Motor neuron (in vitro differentiated cells): Measurements from ENCODE around the gene OBSCN. TPM values are rescaled to one million over a fixed set of nuclear protein-coding genes. Genes with fewer than 3 reads are reported as not detected.

Source experiments
- ATAC-seq, 8 experiments: fragments of 200-7000 bp; cut with Tn5 transposase; replicated peaks in 6 of 8; 2 replicates each; pipeline ENCODE4 v1.8.0; 2021; ENCODE audit warnings: mild to moderate bottlenecking in 8 of 8, moderate library complexity in 8 of 8
- H3K27ac ChIP-seq, 2 donors: fragments of 250-450 bp; sonication (Bioruptor Pico); 2 replicates each; pipeline ENCODE4 v1.9.0; 2021; ENCODE audit warnings: antibody characterized with exemption in 2 of 2, mild to moderate bottlenecking in 2 of 2, moderate library complexity in 1 of 2
- H3K4me1 ChIP-seq, 2 donors: fragments of 250-450 bp; sonication (Bioruptor Pico); replicated peaks in 1 of 2; 2 replicates each; pipeline ENCODE4 v1.6.1; 2021; ENCODE audit warnings: antibody characterized with exemption in 2 of 2, mild to moderate bottlenecking in 2 of 2, moderate library complexity in 1 of 2
- H3K4me3 ChIP-seq, 5 donors: fragments of 250-450 bp; sonication (Bioruptor Pico); 2 replicates each; pipeline ENCODE4 v1.9.0; 2021; ENCODE audit warnings: antibody characterized with exemption in 5 of 5, mild to moderate bottlenecking in 5 of 5, moderate library complexity in 4 of 5
- WGBS, 10 experiments: fragments of 450-650 bp; shearing (Covaris generic); methylation state at CpG; one replicate each; pipeline ENCODE4 v1.0.0; 2022; 5-methylcytosine and 5-hydroxymethylcytosine counted together
- in situ Hi-C, 9 experiments: fragments of 400-800 bp; cut with MboI; loops; one replicate each; pipeline ENCODE4 v1.15.0; 2021; ENCODE audit warnings: low sequenced_read_pairs in 9 of 9, low pct_unique_long_range_greater_than_20kb in 2 of 9; ENCODE audit not compliant: unreplicated experiment in 9 of 9
- total RNA-seq, 8 experiments: library from RNA; unstranded; fragments of 300-600 nt; gene quantifications; 2 replicates each; pipeline versions ENCODE4 v1.2.3 to v1.2.4, GENCODE V29; 2022

OBSCN gene
- total RNA-seq, 8 experiments from 2014 or later: 2.7 to 38.5 (median 16.2) TPM

DNA sequence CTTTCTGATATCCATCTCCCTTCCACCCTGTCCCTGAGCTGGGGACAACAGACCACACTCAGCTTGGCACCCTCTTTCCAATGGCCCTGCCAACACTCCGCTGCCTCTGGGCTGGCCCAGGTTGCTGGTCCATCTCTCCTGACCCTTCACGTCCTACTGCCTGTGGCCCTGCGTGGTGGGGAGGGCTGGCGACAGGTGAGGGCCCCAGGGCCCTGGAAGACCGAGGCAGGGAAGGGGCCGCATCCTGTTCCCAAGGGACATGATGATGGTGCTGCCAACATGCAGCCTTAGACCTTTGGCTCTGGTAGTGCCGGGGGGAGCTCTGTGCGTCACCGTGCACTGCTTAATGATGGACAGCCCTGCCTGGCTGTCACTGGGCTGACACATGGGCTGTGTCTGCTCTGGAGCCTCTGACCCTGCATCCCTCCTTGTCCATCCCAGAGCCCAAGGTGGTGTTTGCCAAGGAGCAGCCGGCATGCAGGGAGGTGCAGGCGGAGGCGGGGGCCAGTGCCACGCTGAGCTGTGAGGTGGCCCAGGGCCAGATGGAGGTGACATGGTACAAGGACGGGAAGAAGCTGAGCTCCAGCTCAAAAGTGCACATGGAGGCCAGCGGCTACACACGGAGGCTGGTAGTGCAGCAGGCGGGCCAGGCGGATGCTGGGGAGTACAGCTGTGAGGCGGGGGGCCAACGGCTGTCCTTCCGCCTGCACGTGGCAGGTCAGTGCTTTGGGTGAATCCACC is 65.2 kb downstream of the OBSCN start:
- in situ Hi-C loops: no loop called here
- Histone ChIP-seq H3K4me3 (no peak overlapping the region), H3K27ac (no peak overlapping the region), H3K4me1 (peaks cover 5 to 17% of the 10 kb centered on the region in 2 donors)
- no peak for ATAC-seq
- 92 to 100% (median 93%) methylated on average over 3 to 14 of the region's 22 CpGs; no CpG with 5 or more reads in 5 of the 10 experiments for WGBS, 10 experiments

GRCh38 chr1:228273720-228274451 is 66.0 kb downstream of the OBSCN start:
- in situ Hi-C loops: no loop called here
- Histone ChIP-seq H3K4me1 (peaks cover 5 to 17% of the 10 kb centered on the region in 2 donors), H3K27ac (no peak overlapping the region), H3K4me3 (no peak overlapping the region)
- ATAC-seq: no peak
- WGBS, 10 experiments: 53 to 100% (median 94%) methylated on average over 3 to 16 of the region's 39 CpGs; no CpG with 5 or more reads in 3 of the 10 experiments

- Histone ChIP-seq H3K4me3 (no peak overlapping the region), H3K27ac (no peak overlapping the region), H3K4me1 (peaks cover 5 to 17% of the 10 kb centered on the region in 2 donors)
- in situ Hi-C loops: no loop called here
- no peak for ATAC-seq
- WGBS, 10 experiments: 90 to 96% (median 95%) methylated on average over 9 to 14 of the region's 25 CpGs; no CpG with 5 or more reads in 7 of the 10 experiments
Measured at GRCh38 chr1:228274452-228275178, 66.8 kb downstream of the OBSCN start.

DNA sequence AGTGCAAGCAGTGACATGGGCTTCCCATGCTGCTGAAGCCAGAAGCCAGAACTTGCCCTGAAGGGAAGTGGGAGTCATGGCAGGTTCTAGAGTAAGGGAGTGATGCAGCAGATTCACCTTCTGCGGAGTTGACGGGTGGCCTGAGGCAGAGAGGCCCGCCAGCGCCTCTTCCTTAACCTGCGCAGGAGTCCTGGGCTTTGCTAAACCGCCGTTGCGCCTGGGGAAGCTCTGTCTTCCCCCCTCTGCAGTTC is 67.3 kb downstream of the OBSCN start:
- in situ Hi-C loops: no loop called here
- no peak for ATAC-seq
- Histone ChIP-seq H3K4me3 (peak overlapping the region; percentile 32 to 45 (median 35)), H3K4me1 (peaks cover 5 to 17% of the 10 kb centered on the region in 2 donors), H3K27ac (peak overlapping the region; percentile 47 to 75)
- 55 to 90% (median 72%) methylated on average over 2 to 8 of the region's 8 CpGs; no CpG with 5 or more reads in 4 of the 10 experiments for WGBS, 10 experiments

DNA sequence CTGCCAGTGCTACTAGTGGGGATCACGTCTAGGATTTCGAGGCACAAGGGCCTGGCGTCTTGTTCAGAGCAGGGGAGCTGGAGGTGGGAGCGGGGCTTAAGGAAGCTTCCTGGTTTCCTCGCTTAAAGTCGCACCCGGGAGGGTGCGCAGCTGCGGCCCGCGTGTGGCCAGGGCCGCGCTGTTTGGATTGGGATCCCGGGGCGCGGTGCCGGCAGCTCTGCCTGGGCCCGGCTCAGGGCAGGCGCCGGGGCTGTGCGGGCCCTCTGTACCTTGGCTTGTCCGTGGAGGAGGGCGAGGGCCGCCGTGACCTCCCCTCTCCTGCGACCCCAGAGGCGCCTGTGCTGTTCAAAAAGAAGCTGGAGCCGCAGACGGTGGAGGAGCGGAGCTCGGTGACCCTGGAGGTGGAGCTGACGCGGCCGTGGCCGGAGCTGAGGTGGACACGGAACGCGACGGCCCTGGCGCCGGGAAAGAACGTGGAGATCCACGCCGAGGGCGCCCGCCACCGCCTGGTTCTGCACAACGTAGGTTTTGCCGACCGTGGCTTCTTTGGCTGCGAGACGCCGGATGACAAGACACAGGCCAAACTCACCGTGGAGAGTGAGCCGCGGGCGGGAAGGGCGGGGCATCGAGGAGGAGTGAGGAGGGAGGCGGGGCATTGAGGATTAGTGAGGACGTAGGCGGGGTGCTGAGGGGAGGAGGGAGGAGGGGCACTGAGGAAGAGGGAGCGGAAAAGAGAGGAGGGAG is 67.8 kb downstream of the OBSCN start:
- ATAC-seq: peak; percentile 82 to 91 (median 87)
- Histone ChIP-seq H3K27ac (peak overlapping the region; percentile 47 to 75), H3K4me3 (peak overlapping the region; percentile 32 to 45 (median 35)), H3K4me1 (peaks cover 5 to 17% of the 10 kb centered on the region in 2 donors)
- in situ Hi-C loops: no loop called here
- WGBS, 10 experiments: 0 to 10% (median 7%) methylated on average over 3 to 15 of the region's 63 CpGs; no CpG with 5 or more reads in 5 of the 10 experiments

DNA sequence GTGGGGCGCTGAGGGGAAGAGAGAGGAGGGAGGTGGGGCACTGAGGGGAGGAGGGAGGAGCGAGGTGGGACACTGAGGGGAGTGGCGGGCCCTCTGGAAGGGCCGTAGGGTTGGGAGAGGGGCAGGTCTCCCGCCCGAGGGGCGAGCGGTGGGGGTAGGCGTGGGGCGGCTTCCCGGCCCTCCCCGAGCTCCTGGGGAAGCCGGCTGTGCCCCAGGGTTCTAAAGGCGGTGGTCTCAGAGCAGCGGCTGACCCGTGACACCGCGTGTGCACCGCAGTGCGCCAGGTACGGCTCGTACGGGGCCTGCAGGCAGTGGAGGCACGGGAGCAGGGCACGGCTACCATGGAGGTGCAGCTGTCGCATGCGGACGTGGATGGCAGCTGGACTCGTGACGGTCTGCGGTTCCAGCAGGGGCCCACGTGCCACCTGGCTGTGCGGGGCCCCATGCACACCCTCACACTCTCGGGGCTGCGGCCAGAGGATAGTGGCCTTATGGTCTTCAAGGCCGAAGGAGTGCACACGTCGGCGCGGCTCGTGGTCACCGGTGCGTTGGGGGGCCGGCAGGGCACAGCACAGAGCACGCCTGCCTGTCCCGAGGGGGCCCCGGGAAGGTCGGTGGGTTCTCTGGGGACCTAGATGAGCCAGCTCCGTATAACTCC is 68.5 kb downstream of the OBSCN start:
- ATAC-seq: no peak
- Histone ChIP-seq H3K27ac (peak overlapping the region in 1 of 2 donors; percentile 29), H3K4me1 (peaks cover 5 to 17% of the 10 kb centered on the region in 2 donors), H3K4me3 (peak overlapping the region; percentile 32 to 45 (median 35))
- 79 to 80% methylated on average over 2 to 15 of the region's 49 CpGs; no CpG with 5 or more reads in 8 of the 10 experiments for WGBS, 10 experiments
- in situ Hi-C loops: no loop called here

GRCh38 chr1:228276901-228277490 is 69.2 kb downstream of the OBSCN start:
- H3K4me3 ChIP-seq: no peak overlapping the region
- no peak overlapping the region for H3K27ac ChIP-seq
- no peak for ATAC-seq
- in situ Hi-C loops: no loop called here
- 93 to 100% (median 100%) methylated on average over 1 to 4 of the region's 25 CpGs; no CpG with 5 or more reads in 5 of the 10 experiments for WGBS, 10 experiments
- H3K4me1 ChIP-seq: peaks cover 5 to 17% of the 10 kb centered on the region in 2 donors

- in situ Hi-C loops: no loop called here
Measured at GRCh38 chr1:228277491-228278431, 69.9 kb downstream of the OBSCN start.

DNA sequence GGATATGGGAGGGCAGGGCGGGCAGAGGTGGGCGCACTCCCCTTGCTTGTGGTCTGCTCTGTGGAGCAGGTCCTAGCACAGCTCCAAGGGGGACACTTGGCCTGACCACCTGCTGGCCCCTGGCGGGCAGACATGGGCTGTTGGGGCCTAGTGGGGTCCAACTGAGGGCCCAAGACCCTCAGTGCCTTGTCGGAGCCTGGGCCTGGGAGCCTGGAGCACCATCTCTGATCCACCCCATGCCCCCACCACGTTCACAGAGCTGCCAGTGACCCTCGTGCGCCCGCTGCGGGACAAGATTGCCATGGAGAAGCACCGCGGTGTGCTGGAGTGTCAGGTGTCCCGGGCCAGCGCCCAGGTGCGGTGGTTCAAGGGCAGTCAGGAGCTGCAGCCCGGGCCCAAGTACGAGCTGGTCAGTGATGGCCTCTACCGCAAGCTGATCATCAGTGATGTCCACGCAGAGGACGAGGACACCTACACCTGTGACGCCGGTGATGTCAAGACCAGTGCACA is 70.6 kb downstream of the OBSCN start:
- H3K27ac ChIP-seq: no peak overlapping the region
- H3K4me3 ChIP-seq: no peak overlapping the region
- no peak for ATAC-seq
- 92 to 100% (median 100%) methylated on average over 1 to 9 of the region's 21 CpGs; no CpG with 5 or more reads in 5 of the 10 experiments for WGBS, 10 experiments
- peaks cover 5 to 17% of the 10 kb centered on the region in 2 donors for H3K4me1 ChIP-seq
- in situ Hi-C loops: no loop called here

More at GRCh38 chr1:228277491-228278431, 69.9 kb downstream of the OBSCN start:
- 93 to 100% (median 97%) methylated on average over 1 to 5 of the region's 36 CpGs; no CpG with 5 or more reads in 7 of the 10 experiments for WGBS, 10 experiments
- Histone ChIP-seq H3K4me3 (no peak overlapping the region), H3K4me1 (peaks cover 5 to 17% of the 10 kb centered on the region in 2 donors), H3K27ac (no peak overlapping the region)
- no peak for ATAC-seq

GRCh38 chr1:228279011-228279721 is 71.3 kb downstream of the OBSCN start:
- in situ Hi-C loops: no loop called here
- Histone ChIP-seq H3K4me3 (no peak overlapping the region), H3K27ac (no peak overlapping the region), H3K4me1 (peaks cover 5 to 17% of the 10 kb centered on the region in 2 donors)
- 84 to 100% (median 94%) methylated on average over 1 to 13 of the region's 27 CpGs; no CpG with 5 or more reads in 3 of the 10 experiments for WGBS, 10 experiments
- ATAC-seq: no peak
